ENCODE measurements around the gene CAPZB. TPM values are rescaled to one million over a fixed set of nuclear protein-coding genes. Genes with fewer than 3 reads are reported as not detected.

CAPZB gene
- total RNA-seq, 1 donor from 2014 or later, result 116 TPM

GRCh38 chr1:19390166-19390850 lies 95.0 kb downstream of the CAPZB start:
- DNase-seq (ENCODE audit: low read depth), result no peak

DNA sequence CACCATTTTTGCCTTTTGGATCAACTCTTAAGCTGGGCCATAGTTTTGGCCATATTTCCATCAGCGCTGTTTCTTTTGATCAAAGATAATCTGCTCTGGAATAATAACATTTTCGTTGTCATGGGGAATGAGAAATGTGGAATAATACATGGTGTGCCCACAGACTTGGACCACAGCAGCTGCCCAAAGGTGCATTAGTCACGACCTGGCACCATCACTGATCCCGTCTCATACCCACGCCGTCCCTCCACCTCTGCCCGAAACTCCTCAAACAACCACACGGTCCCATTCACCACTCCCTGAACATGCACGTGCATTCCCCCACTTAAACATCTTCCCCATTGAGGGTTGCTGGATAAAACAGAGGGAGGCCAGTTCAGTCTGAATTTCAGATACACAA lies 96.4 kb downstream of the CAPZB start:
- DNase-seq (ENCODE audit: low read depth), result peak; percentile 54

DNA sequence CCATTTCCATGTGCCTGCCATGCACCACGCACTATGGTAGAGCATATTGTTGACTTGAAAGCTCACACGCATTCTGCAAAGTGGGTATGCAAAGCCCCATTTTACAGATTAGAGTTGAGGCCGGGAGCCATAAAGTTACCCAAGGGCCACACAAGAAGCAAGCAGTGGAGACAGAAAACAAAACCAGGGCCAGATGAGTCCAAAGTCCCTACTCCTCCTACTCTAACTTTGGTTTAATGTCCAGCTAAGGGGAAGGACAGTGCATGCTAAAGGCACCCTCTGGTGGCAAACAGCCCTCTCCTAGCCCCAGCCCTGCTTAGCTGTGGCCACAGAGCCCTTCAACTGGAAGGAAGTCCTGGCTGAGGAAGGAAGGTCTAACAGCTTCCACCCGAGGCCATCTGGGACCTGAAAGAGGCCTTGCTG lies 98.3 kb downstream of the CAPZB start:
- DNase-seq (ENCODE audit: low read depth), result no peak

DNA sequence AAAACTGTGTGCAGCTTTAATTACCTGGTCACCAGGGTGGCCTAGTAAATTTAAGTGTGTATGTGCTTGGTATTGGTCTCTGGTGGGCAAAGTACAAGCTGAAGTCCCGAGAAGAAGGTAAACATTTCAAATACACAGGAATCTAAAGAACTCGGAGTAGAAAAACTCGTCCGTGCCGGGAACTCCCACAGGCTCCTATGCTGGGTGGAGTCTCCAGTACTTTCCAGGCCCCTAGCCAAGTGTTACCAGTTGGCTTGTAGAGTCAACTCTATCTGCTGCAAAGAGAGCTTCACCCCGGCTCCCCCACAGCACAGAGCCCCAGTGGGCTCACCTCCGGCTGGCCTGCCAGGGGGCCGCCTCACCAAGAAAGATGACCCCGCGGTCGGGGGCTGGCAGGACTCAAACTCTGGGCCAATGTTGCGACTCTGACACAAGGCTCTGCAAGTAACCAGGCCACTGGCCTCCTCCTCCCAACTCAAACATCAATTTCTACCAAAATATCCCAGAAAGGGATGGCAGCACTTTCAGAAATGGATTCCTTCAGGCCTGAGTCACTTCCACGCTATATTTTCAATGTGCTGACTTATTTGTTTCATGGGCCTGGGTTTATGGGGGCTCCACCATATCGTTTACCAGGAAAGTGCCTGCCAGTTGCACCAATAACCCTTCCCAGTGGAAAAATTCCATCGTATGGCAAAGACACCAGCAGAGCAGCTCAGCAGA lies 99.3 kb downstream of the CAPZB start:
- DNase-seq (ENCODE audit: low read depth), result peak; percentile 60

- no peak for DNase-seq (ENCODE audit: low read depth)
Observed at GRCh38 chr1:19385221-19385620, 100.1 kb downstream of the CAPZB start.

GRCh38 chr1:19384772-19385187 lies 100.6 kb downstream of the CAPZB start:
- no peak for DNase-seq (ENCODE audit: low read depth)

DNA sequence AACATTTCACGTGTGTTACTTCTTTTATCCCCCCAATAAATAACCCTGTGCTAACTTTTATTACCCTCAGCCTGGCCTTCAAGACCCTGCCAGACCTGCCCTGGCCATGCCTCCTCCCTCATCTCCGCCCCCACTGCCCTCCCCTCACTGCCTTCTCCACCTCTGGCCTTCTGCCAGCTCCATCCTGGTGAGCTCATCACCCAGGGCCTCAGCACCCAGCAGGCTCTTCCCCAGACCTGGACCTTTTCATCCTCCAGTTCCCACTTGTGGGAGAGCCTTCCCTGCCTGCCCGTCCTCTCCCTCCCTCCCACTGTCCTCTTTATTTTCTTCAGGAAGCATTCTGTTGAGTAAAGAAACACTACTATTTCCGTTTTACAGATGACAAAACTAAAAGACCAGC lies 101.2 kb downstream of the CAPZB start:
- DNase-seq (ENCODE audit: low read depth), result no peak

DNA sequence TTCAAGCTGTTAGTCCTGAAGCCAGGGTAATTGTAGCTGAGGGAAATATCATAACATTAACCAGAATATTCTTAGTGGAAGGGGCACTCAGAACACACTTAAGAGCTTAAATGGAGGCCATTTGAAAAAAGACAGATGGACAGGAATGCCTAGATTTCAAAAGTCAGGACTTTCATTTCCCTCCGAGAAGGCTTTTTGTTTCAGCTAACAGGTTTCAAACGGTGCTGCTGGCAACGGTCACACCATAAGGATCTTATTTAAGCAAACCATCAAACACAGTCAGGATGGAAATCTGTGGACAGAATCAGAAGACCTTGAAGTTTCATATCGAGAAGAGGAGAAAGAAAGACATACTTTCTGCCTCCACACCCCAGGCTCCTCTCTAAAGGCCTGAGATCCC lies 103.1 kb downstream of the CAPZB start:
- DNase-seq (ENCODE audit: low read depth), result no peak

DNA sequence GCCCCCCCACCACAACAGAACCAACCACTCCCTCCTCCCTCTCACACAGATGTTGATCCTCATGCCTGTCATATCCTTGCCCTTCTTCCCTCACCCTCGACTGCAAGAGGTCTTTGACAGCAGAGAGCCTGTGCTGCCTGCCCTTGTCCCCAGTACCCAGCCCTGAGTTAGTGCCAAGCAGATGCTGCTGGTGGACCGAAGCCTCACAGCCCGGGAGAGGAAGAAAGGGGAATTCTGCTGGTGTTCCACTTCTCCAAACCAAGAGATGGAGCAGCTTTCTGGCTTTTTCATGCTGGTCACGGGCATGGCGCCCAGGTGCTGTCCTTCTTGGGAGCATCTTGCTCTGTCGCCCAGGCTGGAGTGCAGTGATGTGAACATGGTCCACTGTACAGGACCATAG lies 104.1 kb downstream of the CAPZB start:
- DNase-seq (ENCODE audit: low read depth), result no peak

GRCh38 chr1:19377812-19378718 lies 107.3 kb downstream of the CAPZB start:
- no peak for DNase-seq (ENCODE audit: low read depth)

GRCh38 chr1:19376428-19377372 lies 108.6 kb downstream of the CAPZB start:
- DNase-seq (ENCODE audit: low read depth), result no peak

DNA sequence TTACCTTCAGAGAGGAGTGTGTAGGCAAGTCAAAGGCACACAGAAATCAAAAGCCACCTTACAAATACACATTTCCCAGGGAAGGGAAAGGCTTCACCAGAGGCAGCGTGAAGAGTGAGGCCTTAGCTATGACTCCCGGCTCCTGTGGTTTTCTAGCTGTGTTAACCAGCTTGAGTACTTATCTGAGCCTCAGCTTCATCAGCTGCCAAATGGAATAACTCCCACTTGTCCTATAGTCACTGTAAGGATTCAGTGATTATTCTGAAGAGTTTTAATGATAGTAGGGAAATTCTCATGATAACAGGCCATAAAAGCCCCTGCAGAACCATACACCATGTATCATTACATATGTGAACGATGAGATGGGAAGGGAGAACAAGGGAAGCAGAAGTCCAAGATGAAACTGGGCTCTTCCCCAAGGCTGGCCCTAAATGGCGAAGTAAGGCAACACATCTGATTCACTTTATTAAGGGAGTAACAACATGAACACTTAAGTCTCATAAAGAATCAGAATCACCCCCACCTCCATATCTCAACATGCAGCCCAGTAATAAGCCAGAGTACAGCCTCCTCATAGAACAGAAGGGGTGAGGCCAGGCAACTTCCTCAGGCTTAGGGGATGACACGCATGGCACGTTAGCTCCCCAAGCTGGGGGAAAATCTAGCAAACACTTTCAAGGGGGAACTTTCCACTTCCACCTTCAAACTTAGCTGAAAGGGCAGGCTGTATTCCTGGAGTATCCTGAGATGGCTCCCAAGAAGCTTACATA lies 109.5 kb downstream of the CAPZB start:
- peak; percentile 56 for DNase-seq (ENCODE audit: low read depth)

- DNase-seq (ENCODE audit: low read depth), result peak; percentile 85
Observed at GRCh38 chr1:19374926-19375325, 110.4 kb downstream of the CAPZB start.

GRCh38 chr1:19374083-19374801 lies 111.1 kb downstream of the CAPZB start:
- peak; percentile 85 for DNase-seq (ENCODE audit: low read depth)

DNA sequence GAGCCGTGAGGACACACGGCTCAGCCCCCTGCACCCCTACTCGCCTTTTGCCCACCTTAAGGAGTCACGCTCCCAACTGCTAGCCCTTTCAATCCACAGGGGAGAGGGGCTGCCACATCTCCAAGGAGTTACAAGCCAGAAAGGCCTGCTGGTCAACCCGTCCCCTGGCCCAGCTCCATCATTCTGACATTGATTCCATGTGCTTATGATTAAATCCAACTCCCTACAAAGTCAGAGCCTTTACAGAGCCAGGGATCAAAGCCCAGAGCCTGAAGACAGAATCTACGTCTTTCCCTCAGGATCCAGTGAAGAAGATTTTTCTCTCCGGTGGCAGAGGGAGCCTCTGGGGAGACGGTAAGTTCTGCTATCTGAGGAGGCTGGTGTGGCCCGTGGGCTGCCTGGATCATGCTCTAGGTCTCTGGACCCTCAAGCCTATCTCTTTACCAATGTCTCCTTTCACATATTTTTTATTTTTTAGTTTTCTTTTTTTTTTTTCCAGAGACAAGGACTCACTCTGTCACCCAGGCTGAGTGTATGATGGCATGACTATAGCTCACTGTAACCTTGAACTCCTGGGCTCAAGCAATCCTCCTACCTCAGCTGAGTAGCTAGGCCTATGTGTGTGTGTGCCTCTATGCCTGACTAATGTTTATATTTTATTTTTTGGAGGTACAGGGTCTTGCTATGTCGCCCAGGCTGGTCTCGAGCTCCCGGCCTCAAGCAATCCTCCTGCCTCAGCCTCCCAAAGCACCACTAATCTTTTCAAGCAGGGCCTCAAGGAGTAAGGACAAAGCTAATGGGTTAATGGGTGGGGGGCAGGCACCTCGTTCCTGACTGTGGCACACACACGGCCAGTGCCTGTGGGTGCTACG lies 111.9 kb downstream of the CAPZB start:
- no peak for DNase-seq (ENCODE audit: low read depth)

DNA sequence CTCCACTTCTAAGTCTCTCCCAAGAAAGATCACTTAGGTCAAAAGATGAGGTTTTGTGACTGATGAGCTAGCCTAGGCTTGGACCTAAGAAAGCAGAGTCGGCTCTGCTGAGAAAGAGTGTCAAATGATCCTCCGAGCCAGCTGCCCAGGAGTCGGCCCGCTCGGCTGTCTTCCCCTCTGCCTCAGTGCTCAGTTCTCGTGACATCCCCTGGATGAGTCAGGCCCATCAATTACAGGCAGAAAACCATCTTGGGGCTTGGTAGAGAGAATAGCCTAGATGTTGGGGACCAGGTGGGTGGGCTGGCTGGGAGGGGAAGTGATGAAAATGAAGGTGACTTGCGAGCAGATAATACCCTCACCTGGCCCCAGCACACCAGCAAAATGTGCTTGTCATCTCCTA lies 112.7 kb downstream of the CAPZB start:
- peak; percentile 77 for DNase-seq (ENCODE audit: low read depth)

DNA sequence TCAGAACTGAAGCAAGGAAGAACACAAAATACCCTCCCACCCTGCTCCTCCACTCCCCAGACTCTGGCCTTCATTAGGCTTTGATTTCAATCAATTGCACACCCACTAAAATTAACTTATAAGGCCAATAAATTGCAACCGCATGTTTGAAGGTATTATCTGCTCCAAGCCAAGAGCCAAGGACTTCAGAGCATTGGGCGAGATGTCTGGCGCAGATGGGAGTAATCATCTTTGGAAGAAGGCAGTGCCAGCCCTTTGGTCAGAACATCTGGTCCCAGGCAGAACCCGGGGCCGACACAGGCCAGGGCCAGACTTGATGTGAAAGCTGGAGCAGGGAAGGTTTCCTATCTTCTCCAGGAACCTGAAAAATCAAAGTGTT lies 113.2 kb downstream of the CAPZB start:
- no peak for DNase-seq (ENCODE audit: low read depth)
